Endothelial cell of umbilical vein (primary cell): Measurements from ENCODE around the gene HSPA1B. TPM values are rescaled to one million over a fixed set of nuclear protein-coding genes. Genes with fewer than 3 reads are reported as not detected.
A peak's percentile ranks its signal among the peaks of the same experiment; 100 is the strongest.

Experiments
- BruUV-seq: library from RNA; stranded (reverse); fragments of 400-500 nt; replicated peaks from 2 replicates; lab custom pipeline; 2021; lab: Mats Ljungman, UMichigan
- CTCF ChIA-PET: fragments of 300-600, 350-600 bp; sonication (Branson Sonifier 250); formaldehyde crosslinking; loops from one replicate; lab custom pipeline; 2021; ENCODE audit warnings: antibody characterized with exemption, inconsistent platforms; lab: Charles Lee
- POLR2A ChIA-PET: fragments of 300-600, 350-600 bp; sonication (Branson Sonifier 250); formaldehyde crosslinking; loops from one replicate; lab custom pipeline; 2021; ENCODE audit warnings: antibody characterized with exemption, inconsistent platforms; lab: Charles Lee
- DNase-seq: peaks from one replicate; pipeline ENCODE4 v3.0.0-alpha.2; 2011; ENCODE audit warnings: low read depth, low spot score
- FAIRE-seq: peaks from 2 replicates; lab custom pipeline; 2011; peaks lifted over from hg19 to GRCh38; lab: Jason Lieb, UNC
- H2AFZ ChIP-seq: 2 replicates; pipeline ENCODE4 v1.6.0; 2012; ENCODE audit warnings: low read depth, low read length, control low read depth, inconsistent platforms
- H3K27ac ChIP-seq: 2 replicates; pipeline ENCODE4 v1.5.1; 2011; ENCODE audit warnings: low read depth, mild to moderate bottlenecking, control low read depth, low read length, moderate library complexity; ENCODE audit not compliant: insufficient read depth
- H3K27me3 ChIP-seq, 2 experiments: 2 replicates each; pipeline versions ENCODE4 v1.6.0 to v1.6.1; 2011; ENCODE audit warnings: low read length in 2 of 2, mixed read lengths in 1 of 2; ENCODE audit not compliant: control insufficient read depth in 2 of 2, insufficient read depth in 2 of 2
- H3K36me3 ChIP-seq, 2 experiments: 2 replicates in 1 of 2; 3 replicates in 1 of 2; pipeline ENCODE4 v1.5.1; 2011; ENCODE audit warnings: low read length in 2 of 2, mild to moderate bottlenecking in 1 of 2, moderate library complexity in 1 of 2; ENCODE audit not compliant: control insufficient read depth in 2 of 2, insufficient read depth in 2 of 2; ENCODE audit errors: extremely low read depth in 1 of 2
- H3K4me1 ChIP-seq: 3 replicates; pipeline ENCODE4 v1.5.1; 2011; ENCODE audit warnings: mild to moderate bottlenecking, low read length; ENCODE audit not compliant: control insufficient read depth, insufficient read depth; ENCODE audit errors: extremely low read depth
- H3K4me2 ChIP-seq: 2 replicates; pipeline ENCODE4 v1.6.1; 2011; ENCODE audit warnings: low read length, control low read depth, mixed read lengths; ENCODE audit not compliant: insufficient read depth
- H3K4me3 ChIP-seq, 3 experiments: fragments of 200-600 bp in 1 of 3; sonication (generic), shearing (Covaris generic) in 1 of 3; replicated peaks in 1 of 3; 2 replicates each; pipeline ENCODE4 v1.5.1; 2011 to 2016; ENCODE audit warnings: control low read depth in 3 of 3, low read length in 3 of 3, mild to moderate bottlenecking in 2 of 3, inconsistent platforms in 1 of 3, low read depth in 1 of 3, moderate library complexity in 1 of 3; ENCODE audit not compliant: insufficient read depth in 1 of 3
- H3K79me2 ChIP-seq: 2 replicates; pipeline ENCODE4 v1.6.0; 2012; ENCODE audit warnings: low read length, inconsistent platforms; ENCODE audit not compliant: control insufficient read depth, insufficient read depth
- H3K9ac ChIP-seq: replicated peaks from 2 replicates; pipeline ENCODE3; 2011; ENCODE audit warnings: low read length, control low read depth; ENCODE audit not compliant: insufficient read depth; ENCODE audit errors: extremely low read depth
- H3K9me1 ChIP-seq: replicated peaks from 3 replicates; pipeline ENCODE4 v1.6.0; 2011; ENCODE audit warnings: mild to moderate bottlenecking, low read length; ENCODE audit not compliant: control insufficient read depth, insufficient read depth; ENCODE audit errors: extremely low read depth
- H3K9me3 ChIP-seq: replicated peaks from 2 replicates; pipeline ENCODE4 v1.5.1; 2012; ENCODE audit warnings: low read length, inconsistent platforms; ENCODE audit not compliant: control insufficient read depth, insufficient read depth
- H4K20me1 ChIP-seq: replicated peaks from 2 replicates; pipeline ENCODE3; 2011; ENCODE audit warnings: mild to moderate bottlenecking, low read length; ENCODE audit not compliant: control insufficient read depth, insufficient read depth; ENCODE audit errors: extremely low read depth
- CTCF ChIP-seq, 2 donors: IDR thresholded peaks; 1 replicate in 1 of 2; 2 replicates in 1 of 2; pipeline ENCODE4 v1.5.1; 2011; ENCODE audit warnings: low read length in 2 of 2, mild to moderate bottlenecking in 2 of 2, moderate library complexity in 2 of 2, control low read depth in 1 of 2, inconsistent platforms in 1 of 2, low read depth in 1 of 2; ENCODE audit not compliant: insufficient read depth in 1 of 2; ENCODE audit errors: extremely low read depth in 1 of 2
- EZH2 ChIP-seq: IDR thresholded peaks from 2 replicates; pipeline ENCODE4 v1.6.1; 2012; ENCODE audit warnings: borderline replicate concordance, low read depth, mild to moderate bottlenecking, moderate library complexity, low read length, inconsistent platforms; ENCODE audit not compliant: severe bottlenecking
- FOS ChIP-seq: IDR thresholded peaks from 2 replicates; pipeline ENCODE4 v1.6.1; 2011; ENCODE audit warnings: mild to moderate bottlenecking, low read length, moderate library complexity, borderline replicate concordance; ENCODE audit not compliant: insufficient read depth
- GATA2 ChIP-seq: IDR thresholded peaks from 2 replicates; pipeline ENCODE4 v1.7.0; 2011; ENCODE audit warnings: low read depth, mild to moderate bottlenecking, moderate library complexity, mixed read lengths, low read length; ENCODE audit not compliant: insufficient read length, insufficient read depth
- JUN ChIP-seq: IDR thresholded peaks from 2 replicates; pipeline ENCODE4 v1.6.1; 2011; ENCODE audit warnings: borderline replicate concordance, low read depth; ENCODE audit not compliant: insufficient read length, insufficient read depth
- MAX ChIP-seq: IDR thresholded peaks from 2 replicates; pipeline ENCODE4 v1.6.1; 2011; ENCODE audit not compliant: insufficient read depth, insufficient read length
- MYC ChIP-seq: IDR thresholded peaks from one replicate; pipeline ENCODE4 v1.6.1; 2011; ENCODE audit warnings: mild to moderate bottlenecking, low read depth, low read length
- POLR2A ChIP-seq: IDR thresholded peaks from 2 replicates; pipeline ENCODE4 v1.6.1; 2012; ENCODE audit warnings: low read depth, mild to moderate bottlenecking, control low read depth, low read length
- POLR2AphosphoS5 ChIP-seq: IDR thresholded peaks from 2 replicates; pipeline ENCODE4 v1.6.1; 2012; ENCODE audit warnings: low read depth, mild to moderate bottlenecking, control low read depth, low read length, moderate library complexity; ENCODE audit not compliant: insufficient read depth
- dilution Hi-C: fragments of 300-500 bp; cut with MboI; formaldehyde crosslinking; loops from one replicate; pipeline ENCODE4 v1.15.0; 2019; ENCODE audit warnings: low sequenced_read_pairs; ENCODE audit not compliant: extremely low pct_ligation_motif_present
- intact Hi-C: fragments of 100-400 bp; cut with micrococcal nuclease; formaldehyde crosslinking; loops from one replicate; pipeline ENCODE4 v1.10.0; 2022
- polyA plus RNA-seq, 4 experiments: library from polyadenylated mRNA; depleted of rRNA in 3 of 4; stranded (reverse) in 3 of 4; unstranded in 1 of 4; fragments of >200 nt; gene quantifications; 2 replicates each; pipeline versions ENCODE4 v1.2.1 to v1.2.3, GENCODE V29; 2011 to 2012; ENCODE audit warnings: missing spikeins in 1 of 4
- total RNA-seq: library from RNA; stranded (reverse); gene quantifications from 2 replicates; pipeline ENCODE4 v1.2.3, GENCODE V29; 2021

HSPA1B gene
- total and polyA plus RNA-seq, 2 donors (not counting 3 experiments of a cell fraction or from before 2014, with no cell fraction given): 27.1 to 54.0 TPM

GRCh38 chr6:31876357-31876756 is 48.8 kb downstream of the HSPA1B start:
- H2AFZ ChIP-seq: no peak overlapping the region
- H4K20me1 ChIP-seq: no peaks in the 10 kb centered on the region
- peaks cover 6% of the 10 kb centered on the region for H3K4me1 ChIP-seq
- H3K27me3 ChIP-seq: no peaks in the 10 kb centered on the region
- POLR2A ChIA-PET: no interaction called here
- CTCF ChIA-PET: no interaction called here
- no peaks in the 10 kb centered on the region for H3K79me2 ChIP-seq
- dilution Hi-C loops (no loop called here), intact Hi-C loops (no loop called here)
- H3K9me1 ChIP-seq: no peaks in the 10 kb centered on the region
- DNase-seq (no peak), FAIRE-seq (no peak)
- TF ChIP-seq MYC (no peak), MAX (no peak), FOS (no peak), POLR2AphosphoS5 (no peak)
- no peak overlapping the region for H3K27ac ChIP-seq
- no peaks in the 10 kb centered on the region for H3K9me3 ChIP-seq
- H3K4me2 ChIP-seq: no peak overlapping the region
- no TSS peak for BruUV-seq
- peaks cover 0 to 17% of the 10 kb centered on the region in 2 experiments for H3K36me3 ChIP-seq
- no peak overlapping the region for H3K9ac ChIP-seq
- no peak overlapping the region for H3K4me3 ChIP-seq

GRCh38 chr6:31877125-31877650 is 49.6 kb downstream of the HSPA1B start:
- BruUV-seq: no TSS peak

More at GRCh38 chr6:31877125-31877650, 49.6 kb downstream of the HSPA1B start:
- Histone ChIP-seq H3K36me3 (peaks cover 0 to 20% of the 10 kb centered on the region in 2 experiments), H2AFZ (peak overlapping the region; percentile 63), H3K9me3 (no peaks in the 10 kb centered on the region), H3K4me1 (peaks cover 6% of the 10 kb centered on the region), H3K4me3 (no peak overlapping the region), H3K4me2 (no peak overlapping the region), H3K27ac (no peak overlapping the region), H4K20me1 (no peaks in the 10 kb centered on the region), H3K27me3 (no peaks in the 10 kb centered on the region), H3K9ac (no peak overlapping the region), H3K9me1 (no peaks in the 10 kb centered on the region), H3K79me2 (no peaks in the 10 kb centered on the region)
- intact Hi-C loops (no loop called here), dilution Hi-C loops (no loop called here)
- TF ChIP-seq MYC (no peak), JUN (no peak), POLR2A (no peak), MAX (no peak), CTCF (IDR thresholded peaks at IDR 0.05; ENCODE audit: extremely low read depth in 1 of 2, insufficient read depth in 1 of 2, low read depth in 1 of 2, low read length in 2 of 2) (no peak), EZH2 (no peak), FOS (no peak), GATA2 (no peak), POLR2AphosphoS5 (no peak)
- FAIRE-seq (peak; percentile 68), DNase-seq (no peak)
- ChIA-PET POLR2A (no interaction called here), CTCF (interaction anchor here (1.1 to 1.4 kb wide), 2 partner anchors 11 to 13 kb away, joined by 4 read pairs; no protein-coding TSS in a partner anchor)
